Natural killer cell (primary cell): Measurements from ENCODE around the gene CEACAM18. TPM values are rescaled to one million over a fixed set of nuclear protein-coding genes. Genes with fewer than 3 reads are reported as not detected.

Source experiments
- ATAC-seq, 3 donors: fragments of 150-1000 bp in 2 of 3; fragments of 200-7000 bp in 1 of 3; cut with Tn5 transposase; 1 replicate in 1 of 3; 2 replicates in 2 of 3; pipeline ENCODE4 v1.10.0; 2021; ENCODE audit warnings: mild to moderate bottlenecking in 2 of 3, moderate library complexity in 2 of 3
- DNase-seq, 2 donors: peaks; one replicate each; pipeline versions ENCODE4 v3.0.0 to v3.0.0-alpha.2; 2013 to 2021; ENCODE audit warnings: mixed read lengths in 1 of 2
- H3K27ac ChIP-seq: one replicate; pipeline ENCODE4 v1.5.1; 2013; ENCODE audit warnings: mild to moderate bottlenecking, low read length
- H3K27me3 ChIP-seq: one replicate; pipeline ENCODE4 v1.6.1; 2013; ENCODE audit warnings: low read length; ENCODE audit not compliant: control insufficient read depth, insufficient read depth
- H3K36me3 ChIP-seq: one replicate; pipeline ENCODE4 v1.6.1; 2013; ENCODE audit warnings: low read length; ENCODE audit not compliant: control insufficient read depth, insufficient read depth
- H3K4me1 ChIP-seq: one replicate; pipeline ENCODE4 v1.6.1; 2013; ENCODE audit warnings: low read length; ENCODE audit not compliant: control insufficient read depth, insufficient read depth
- H3K4me3 ChIP-seq: one replicate; pipeline ENCODE4 v1.5.1; 2013; ENCODE audit warnings: low read length
- H3K9me3 ChIP-seq: one replicate; pipeline ENCODE4 v1.6.1; 2013; ENCODE audit warnings: low read length; ENCODE audit not compliant: control insufficient read depth, insufficient read depth
- H3K27ac Mint-ChIP-seq, 2 donors: one replicate each; pipeline ENCODE4 v1.8.0; 2022; ENCODE audit warnings: mild to moderate bottlenecking in 2 of 2, mixed read lengths in 2 of 2, moderate library complexity in 1 of 2
- H3K27me3 Mint-ChIP-seq, 2 donors: one replicate each; pipeline ENCODE4 v1.8.0; 2022; ENCODE audit warnings: low read depth in 2 of 2, mixed read lengths in 2 of 2
- H3K36me3 Mint-ChIP-seq: one replicate; pipeline ENCODE4 v1.8.0; 2022; ENCODE audit warnings: mixed read lengths
- H3K4me1 Mint-ChIP-seq, 2 donors: one replicate each; pipeline ENCODE4 v1.8.0; 2022; ENCODE audit warnings: mixed read lengths in 2 of 2
- H3K4me3 Mint-ChIP-seq: one replicate; pipeline ENCODE4 v1.8.0; 2022; ENCODE audit warnings: mild to moderate bottlenecking, moderate library complexity, mixed read lengths
- H3K9me3 Mint-ChIP-seq, 2 donors: one replicate each; pipeline ENCODE4 v1.8.0; 2022; ENCODE audit warnings: mixed read lengths in 2 of 2
- CTCF ChIP-seq: fragments of 200-600 bp; IDR thresholded peaks from one replicate; pipeline ENCODE4 v1.8.0; 2022; ENCODE audit warnings: antibody characterized with exemption
- WGBS: methylation state at CpG from one replicate; pipeline ENCODE4 v1.1.7; 2013; ENCODE audit warnings: missing lambda C conversion rate; ENCODE audit not compliant: insufficient coverage; 5-methylcytosine and 5-hydroxymethylcytosine counted together
- intact Hi-C: fragments of 100-400 bp; cut with micrococcal nuclease; formaldehyde crosslinking; loops from one replicate; pipeline ENCODE4 v1.14.2; 2022
- total RNA-seq, 4 donors: library from RNA; stranded (reverse); fragments of 120-200 nt in 1 of 4; gene quantifications; one replicate each; pipeline versions ENCODE4 v1.2.3 to v1.2.4, GENCODE V29; 2013 to 2022

CEACAM18 gene
- total RNA-seq, 3 donors from 2014 or later (not counting 1 experiment from before 2014, with no cell fraction given): not detected

GRCh38 chr19:51473009-51473707 lies 5.2 kb upstream of the CEACAM18 start:
- WGBS: 49% methylated on average over 4 of the region's 7 CpGs
- Histone ChIP-seq H3K36me3 (no peaks in the 10 kb centered on the region), H3K4me3 (no peak overlapping the region), H3K9me3 (no peaks in the 10 kb centered on the region), H3K4me1 (no peaks in the 10 kb centered on the region), H3K27ac (no peak overlapping the region), H3K27me3 (no peaks in the 10 kb centered on the region)
- intact Hi-C loops: loop anchor here (1.0 to 5.0 kb wide), 5 partner anchors 42 to 184 kb away; no protein-coding TSS in a partner anchor
- Mint-ChIP-seq H3K36me3 (no peaks in the 10 kb centered on the region), H3K27me3 (peaks cover 16 to 32% of the 10 kb centered on the region in 2 donors), H3K9me3 (no peaks in the 10 kb centered on the region), H3K4me1 (peaks cover 0 to 7% of the 10 kb centered on the region in 2 donors), H3K4me3 (no peak overlapping the region), H3K27ac (no peak overlapping the region)
- peak; percentile 99 for TF ChIP-seq CTCF
- peak; percentile 75 to 89 for DNase-seq
- ATAC-seq: peak; percentile 84 to 90 (median 85)

DNA sequence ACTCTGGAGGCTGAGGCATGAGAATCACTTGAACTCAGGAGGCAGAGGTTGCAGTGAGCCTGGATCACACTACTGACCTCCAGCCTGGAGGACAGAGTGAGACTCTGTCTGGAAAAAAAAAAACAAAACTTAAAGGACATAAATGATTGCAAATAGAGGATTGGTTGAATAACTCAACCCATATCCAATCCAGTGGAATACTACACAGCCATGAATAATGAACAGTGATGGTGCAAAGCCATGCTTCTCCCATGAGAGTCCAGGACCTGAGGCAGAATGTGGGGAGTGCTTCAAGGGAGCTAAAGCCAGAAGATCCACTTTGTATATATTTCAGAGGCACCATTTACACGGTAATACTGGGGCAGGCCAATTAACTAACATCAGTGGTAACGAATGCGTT lies 2.2 kb upstream of the CEACAM18 start:
- no peaks in the 10 kb centered on the region for H3K36me3 Mint-ChIP-seq
- no peaks in the 10 kb centered on the region for H3K9me3 Mint-ChIP-seq
- H3K4me3 Mint-ChIP-seq: no peak overlapping the region
- peaks cover 29 to 32% of the 10 kb centered on the region in 2 donors for H3K27me3 Mint-ChIP-seq
- Histone ChIP-seq H3K27ac (no peak overlapping the region), H3K4me3 (no peak overlapping the region), H3K36me3 (no peaks in the 10 kb centered on the region), H3K9me3 (no peaks in the 10 kb centered on the region), H3K27me3 (no peaks in the 10 kb centered on the region), H3K4me1 (no peaks in the 10 kb centered on the region)
- no peak overlapping the region for H3K27ac Mint-ChIP-seq
- intact Hi-C loops: no loop called here
- WGBS: 89% methylated on average over 3 of the region's 3 CpGs
- DNase-seq (no peak), ATAC-seq (no peak)
- H3K4me1 Mint-ChIP-seq: peaks cover 0 to 7% of the 10 kb centered on the region in 2 donors
- no peak for TF ChIP-seq CTCF

DNA sequence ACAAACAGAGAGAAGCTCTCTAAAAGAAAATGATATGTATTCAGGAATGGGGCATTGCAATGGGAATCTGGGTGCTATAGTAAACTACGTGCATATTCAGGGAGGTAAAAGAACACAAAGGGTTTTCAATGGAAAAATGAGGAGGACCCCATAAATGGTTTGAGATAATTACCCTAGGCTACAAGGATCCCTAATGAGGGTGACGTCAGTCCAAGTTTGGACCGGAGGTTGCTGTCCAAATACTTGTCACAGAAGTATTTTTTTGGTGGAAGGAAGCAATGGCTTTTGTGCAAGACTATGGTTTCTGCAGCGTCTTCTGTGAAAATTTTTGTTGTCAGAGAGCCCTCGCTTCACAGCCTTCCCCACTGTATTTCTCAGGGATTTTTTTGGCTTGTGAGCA lies 995 bp upstream of the CEACAM18 start:
- 79% methylated on average over 5 of the region's 5 CpGs for WGBS
- Histone ChIP-seq H3K9me3 (no peaks in the 10 kb centered on the region), H3K27me3 (no peaks in the 10 kb centered on the region), H3K4me1 (no peaks in the 10 kb centered on the region), H3K27ac (no peak overlapping the region), H3K36me3 (no peaks in the 10 kb centered on the region), H3K4me3 (no peak overlapping the region)
- peaks cover 0 to 7% of the 10 kb centered on the region in 2 donors for H3K4me1 Mint-ChIP-seq
- no peak overlapping the region for H3K27ac Mint-ChIP-seq
- intact Hi-C loops: no loop called here
- no peak for ATAC-seq
- no peak for DNase-seq
- no peak overlapping the region for H3K4me3 Mint-ChIP-seq
- peaks cover 30 to 34% of the 10 kb centered on the region in 2 donors for H3K27me3 Mint-ChIP-seq
- H3K9me3 Mint-ChIP-seq: no peaks in the 10 kb centered on the region
- no peaks in the 10 kb centered on the region for H3K36me3 Mint-ChIP-seq
- no peak for TF ChIP-seq CTCF
